ENCODE measurements around the gene TMEM169.
"Not testable (repeated sequence)": the region's sequence is repeated elsewhere in the genome, so short reads cannot be mapped to it uniquely, and the experiment has no call there.

The TMEM169 gene

DNA sequence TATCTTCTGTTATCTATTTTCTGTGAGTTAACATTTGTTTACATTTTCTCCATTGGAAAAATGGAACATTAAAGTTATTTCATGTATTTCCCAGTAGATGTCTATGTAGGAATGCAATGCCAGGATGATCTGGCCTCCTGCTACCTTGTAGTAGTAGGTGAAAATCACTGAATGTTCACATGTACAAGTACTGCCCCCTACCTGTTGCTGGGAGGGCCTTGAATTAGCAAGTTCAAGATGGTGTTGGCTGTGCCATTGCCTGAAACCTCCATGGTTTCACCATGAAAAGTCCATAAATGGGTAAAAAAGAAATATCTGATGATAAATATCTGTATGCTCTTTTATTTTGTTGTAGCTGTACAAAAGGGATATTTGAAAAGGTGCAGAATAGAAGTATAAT lies 58.2 kb downstream of the TMEM169 start:
- DNase-seq, result peak; percentile 0

DNA sequence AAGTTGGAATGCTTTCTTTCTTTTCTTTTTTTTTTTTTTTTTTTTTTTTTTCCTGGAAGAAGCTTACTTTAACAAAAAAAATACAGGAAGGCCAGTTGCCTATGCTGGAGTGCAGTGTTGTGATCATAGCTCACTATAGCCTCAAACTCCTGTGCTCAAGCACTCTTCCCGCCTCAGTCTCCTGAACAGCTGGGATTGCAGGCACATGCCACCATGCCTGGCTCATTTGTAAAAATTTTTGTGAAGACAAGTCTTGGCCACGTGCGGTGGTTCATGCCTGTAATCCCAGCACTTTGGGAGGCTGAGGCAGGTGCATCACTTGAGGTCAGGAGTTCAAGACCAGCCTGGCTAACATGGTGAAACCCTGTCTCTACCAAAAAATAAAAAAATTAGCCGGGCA lies 59.8 kb downstream of the TMEM169 start:
- not testable (repeated sequence) for DNase-seq

DNA sequence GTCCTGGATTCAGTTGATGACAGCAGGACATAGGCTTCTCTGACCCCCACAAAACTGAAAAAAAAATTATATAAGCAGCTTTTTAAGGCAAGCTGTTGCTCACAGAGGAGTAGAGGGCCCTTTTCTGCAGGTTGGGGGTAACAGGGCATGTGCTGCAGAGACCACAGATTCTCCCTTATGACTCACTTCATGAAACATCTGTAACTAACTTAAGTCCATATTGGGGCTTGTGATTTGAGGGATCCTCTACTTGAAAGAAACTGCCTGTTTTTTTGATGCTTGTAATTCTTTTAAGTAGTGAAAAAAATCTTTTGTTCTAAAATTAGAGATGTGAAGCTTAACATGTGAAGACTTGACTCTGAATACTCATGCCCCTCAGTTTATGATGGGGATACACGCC lies 60.8 kb downstream of the TMEM169 start:
- DNase-seq, result no peak

DNA sequence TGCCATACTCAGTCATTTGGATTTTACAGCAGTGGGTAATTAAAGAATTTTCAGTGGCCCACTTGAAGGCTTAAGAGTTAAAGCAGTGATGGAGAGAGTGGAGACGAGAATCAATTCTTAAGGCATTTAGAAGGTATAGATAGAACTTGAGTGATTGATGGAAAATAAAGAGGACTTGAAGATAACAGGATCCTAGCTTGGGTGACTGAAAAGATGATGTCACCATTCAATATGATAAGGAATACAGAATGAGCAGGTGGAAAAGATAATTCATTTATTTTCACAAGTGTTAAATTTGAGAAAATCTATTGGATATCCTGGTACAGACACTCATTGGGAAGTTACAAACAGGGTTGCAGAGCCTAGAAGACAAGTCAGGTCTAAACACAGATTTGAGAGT lies 62.7 kb downstream of the TMEM169 start:
- no peak for DNase-seq

DNA sequence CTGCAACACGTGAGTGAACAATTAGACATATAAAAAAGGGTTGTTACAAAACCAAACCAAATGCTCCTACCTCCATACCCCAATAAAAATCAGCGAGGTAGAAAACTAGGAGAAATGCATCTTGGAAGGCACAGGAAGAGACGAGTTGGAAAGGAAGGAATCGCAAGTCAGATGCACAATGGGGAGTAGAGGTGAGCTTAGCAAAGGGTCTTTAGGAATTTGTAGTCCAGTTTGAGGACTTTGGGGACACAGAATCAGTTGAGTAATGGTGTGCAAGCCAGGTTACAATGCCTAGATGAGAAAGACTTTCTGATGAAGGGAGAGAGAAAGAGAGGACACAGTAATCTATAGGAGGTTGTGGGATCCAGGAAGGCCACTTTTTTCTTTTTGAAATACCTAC lies 63.1 kb downstream of the TMEM169 start:
- no peak for DNase-seq

DNA sequence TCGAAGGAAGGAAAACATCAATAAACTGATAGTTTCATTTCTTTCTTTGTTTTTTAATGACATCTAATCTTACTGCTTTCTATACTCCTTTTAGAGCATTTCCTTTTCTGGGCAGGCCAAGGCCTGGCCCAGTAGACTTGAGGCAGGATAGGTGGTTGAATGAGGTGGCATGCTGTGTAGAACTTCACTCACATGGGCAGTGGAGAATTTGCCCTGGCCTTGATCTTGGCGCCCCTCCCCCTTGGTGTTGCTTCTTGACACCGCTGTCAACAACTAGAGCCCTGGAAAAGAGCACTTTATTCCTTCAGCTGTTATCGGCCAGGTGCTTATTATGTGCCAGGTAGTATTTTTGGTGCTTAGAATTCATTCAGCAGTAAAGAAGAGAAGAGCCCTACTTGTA lies 64.9 kb downstream of the TMEM169 start:
- DNase-seq, result no peak

DNA sequence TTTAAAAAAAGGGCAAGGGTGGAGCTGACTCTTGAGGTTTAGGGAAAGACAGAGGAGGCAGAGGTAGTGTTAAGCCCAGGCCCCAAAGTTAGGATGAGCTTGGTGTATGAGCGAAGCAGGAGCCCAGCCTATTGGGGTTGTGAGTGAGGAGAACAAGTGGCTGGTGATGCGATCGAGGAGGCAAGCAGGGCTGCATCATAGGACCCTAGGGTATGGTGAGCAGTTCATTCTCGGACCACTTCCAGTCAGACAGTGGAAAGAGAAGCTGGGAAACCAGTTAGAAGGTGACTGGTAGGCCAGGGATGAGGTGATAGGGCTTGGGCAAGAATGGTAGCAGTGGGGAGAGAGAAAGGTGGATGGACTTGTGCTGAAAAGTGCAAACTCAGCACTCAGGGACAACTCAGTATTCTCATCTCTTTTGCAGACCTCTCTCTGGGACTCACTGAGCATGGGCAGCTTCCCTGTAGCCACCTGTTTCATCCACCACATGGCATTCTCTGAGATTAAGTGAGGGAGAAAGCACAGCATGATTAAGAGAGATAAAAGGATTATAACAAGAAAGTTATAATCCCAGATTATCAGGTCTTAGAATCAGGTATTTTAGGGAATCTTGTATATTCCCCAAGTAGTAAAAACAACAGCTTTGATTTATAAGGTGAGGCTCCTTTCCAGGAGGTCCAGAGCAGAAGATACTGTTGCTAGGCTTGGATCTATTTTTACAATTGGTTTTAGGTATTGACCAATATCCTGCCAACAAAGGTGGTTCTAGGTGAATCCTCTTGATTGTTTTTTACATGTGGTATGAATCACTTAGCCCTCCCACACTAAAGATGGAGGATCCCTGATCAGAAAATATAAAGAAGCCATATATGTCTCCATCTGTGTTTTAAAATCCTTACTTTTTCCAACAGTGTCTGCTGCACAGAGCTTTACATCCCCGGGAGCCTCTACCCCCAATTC lies 65.7 kb downstream of the TMEM169 start:
- DNase-seq, result no peak

DNA sequence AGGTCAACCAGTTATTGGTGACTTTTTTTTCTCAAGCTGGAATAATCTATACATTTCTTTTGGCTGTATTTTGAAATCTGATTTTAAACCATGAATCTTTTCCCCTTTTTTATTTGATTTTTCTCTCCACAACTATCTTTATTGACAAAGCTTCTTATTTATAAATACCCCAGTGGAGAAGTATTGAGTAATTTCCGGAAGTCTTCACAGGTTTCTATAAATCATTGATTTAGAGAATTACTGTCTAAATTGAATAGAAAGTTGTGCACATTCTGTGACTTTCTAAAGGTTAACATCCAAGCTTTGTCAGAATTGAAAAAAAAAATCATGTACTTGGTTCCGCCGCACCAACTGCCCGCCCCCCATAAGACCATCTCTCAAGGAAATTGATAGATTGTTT lies 67.3 kb downstream of the TMEM169 start:
- no peak for DNase-seq

DNA sequence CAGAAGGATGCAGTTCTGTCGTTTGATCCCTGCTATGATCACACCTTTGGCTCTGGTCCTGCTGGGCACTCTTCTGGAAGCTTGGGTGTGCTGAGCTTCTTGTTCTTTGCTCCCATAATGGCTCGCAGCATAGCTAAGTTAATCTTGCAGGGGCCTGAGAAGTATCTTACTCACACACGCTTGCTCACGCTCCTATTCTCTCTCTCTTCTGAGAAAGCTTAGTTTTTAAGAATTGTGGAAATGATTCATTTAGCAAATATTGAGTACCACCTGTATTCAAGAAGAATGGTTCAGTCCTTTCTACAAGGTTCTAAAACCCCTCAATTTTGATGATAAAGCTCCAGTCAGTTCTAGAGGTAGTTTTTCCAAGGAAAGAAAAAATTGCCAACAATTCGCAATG lies 68.0 kb downstream of the TMEM169 start:
- DNase-seq, result no peak

DNA sequence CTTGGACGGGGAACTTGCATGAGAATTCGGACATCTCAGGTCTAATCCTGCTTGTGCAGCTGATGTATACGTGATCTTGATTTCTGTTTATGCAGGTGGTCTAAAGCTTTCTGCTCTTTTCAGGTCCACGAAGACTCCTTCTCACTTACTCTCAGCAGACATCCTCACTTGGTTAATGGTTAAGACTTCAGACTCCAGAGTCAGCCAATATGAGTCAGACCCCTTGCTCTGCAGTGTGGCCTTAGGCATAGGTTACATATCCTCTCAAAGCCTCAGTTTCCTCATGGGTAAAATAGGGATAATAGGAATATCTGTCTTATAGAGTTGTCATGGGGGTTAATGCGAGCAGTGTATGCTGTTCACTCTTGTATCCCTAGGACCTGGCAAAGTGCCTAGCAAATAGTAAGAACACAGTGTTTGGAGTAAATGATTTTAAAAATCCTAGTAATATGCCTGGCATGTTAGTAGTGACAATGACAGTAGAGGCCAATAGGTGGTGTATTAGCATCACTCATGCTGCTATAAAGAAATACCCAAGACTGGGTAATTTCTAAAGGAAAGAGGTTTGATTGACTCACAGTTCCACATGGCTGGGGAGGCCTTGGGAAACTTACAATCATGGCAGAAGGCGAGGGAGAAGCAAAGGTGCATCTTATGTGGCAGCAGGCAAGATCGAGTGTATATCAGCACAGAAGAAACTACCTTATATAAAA lies 69.8 kb downstream of the TMEM169 start:
- DNase-seq, result no peak
